SK-N-SH (cell line): ENCODE data around the gene GNAT3. TPM values are rescaled to one million over a fixed set of nuclear protein-coding genes. Genes with fewer than 3 reads are reported as not detected.

Source experiments
- CTCF ChIA-PET: fragments of 300-600, 350-600 bp; formaldehyde crosslinking; extraction: SDS; loops from one replicate; lab custom pipeline; 2021; lab: Yijun Ruan, JAX
- POLR2A ChIA-PET: fragments of 350-600 bp; sonication (Branson Sonifier 250); formaldehyde crosslinking; extraction: SDS; loops from one replicate; lab custom pipeline; 2020; ENCODE audit warnings: antibody characterized with exemption, inconsistent platforms; lab: Yijun Ruan, JAX
- DNase-seq: peaks from one replicate; pipeline ENCODE4 v3.0.0; 2012
- H2AFZ ChIP-seq: fragments of 200-600 bp; sonication (generic); 2 replicates; pipeline ENCODE4 v1.8.1; 2016; ENCODE audit warnings: antibody characterized with exemption, mild to moderate bottlenecking, low read depth
- H3F3A ChIP-seq: fragments of 200-600 bp; sonication (generic); replicated peaks from 2 replicates; pipeline ENCODE3; 2016; ENCODE audit warnings: antibody characterized with exemption, mild to moderate bottlenecking; ENCODE audit not compliant: insufficient read depth
- H3K27ac ChIP-seq, 2 experiments: fragments of 200-500 bp in 1 of 2; fragments of 200-600 bp in 1 of 2; sonication (Bioruptor generic) in 1 of 2; sonication (generic), shearing (Covaris generic) in 1 of 2; 2 replicates each; pipeline versions ENCODE4 v1.5.1 to v1.6.1; 2014 to 2016; ENCODE audit warnings: low read depth in 2 of 2, inconsistent platforms in 1 of 2, low read length in 1 of 2, mild to moderate bottlenecking in 1 of 2, mixed read lengths in 1 of 2
- H3K27me3 ChIP-seq: fragments of 200-600 bp; sonication (generic), shearing (Covaris generic); 2 replicates; pipeline ENCODE4 v1.6.1; 2016; ENCODE audit warnings: mixed run types; ENCODE audit not compliant: insufficient read depth
- H3K36me3 ChIP-seq, 2 experiments: fragments of 200-500 bp in 1 of 2; fragments of 200-600 bp in 1 of 2; sonication (Bioruptor generic) in 1 of 2; sonication (generic) in 1 of 2; replicated peaks in 1 of 2; 2 replicates each; pipeline versions ENCODE3 to v1.5.1; 2014 to 2016; ENCODE audit warnings: low read length in 1 of 2, mild to moderate bottlenecking in 1 of 2; ENCODE audit not compliant: insufficient read depth in 2 of 2, control insufficient read depth in 1 of 2
- H3K4me1 ChIP-seq, 2 experiments: fragments of 200-500 bp in 1 of 2; fragments of 200-600 bp in 1 of 2; sonication (Bioruptor generic) in 1 of 2; sonication (generic), shearing (Covaris generic) in 1 of 2; 2 replicates each; pipeline versions ENCODE4 v1.5.1 to v1.6.1; 2014 to 2016; ENCODE audit warnings: low read depth in 1 of 2, low read length in 1 of 2, mixed run types in 1 of 2; ENCODE audit not compliant: insufficient read depth in 2 of 2, control insufficient read depth in 1 of 2
- H3K4me2 ChIP-seq: fragments of 200-600 bp; sonication (generic), shearing (Covaris generic); 2 replicates; pipeline ENCODE4 v1.6.1; 2017; ENCODE audit warnings: mixed run types
- H3K4me3 ChIP-seq, 2 experiments: fragments of 200-500 bp in 1 of 2; fragments of 200-600 bp in 1 of 2; sonication (Bioruptor generic) in 1 of 2; sonication (generic), shearing (Covaris generic) in 1 of 2; 2 replicates each; pipeline versions ENCODE4 v1.5.1 to v1.8.1; 2014 to 2016; ENCODE audit warnings: low read depth in 2 of 2, inconsistent platforms in 1 of 2, low read length in 1 of 2, mild to moderate bottlenecking in 1 of 2, mixed read lengths in 1 of 2, moderate library complexity in 1 of 2
- H3K79me2 ChIP-seq: fragments of 200-600 bp; sonication (generic); 2 replicates; pipeline ENCODE4 v1.8.1; 2017; ENCODE audit warnings: mild to moderate bottlenecking; ENCODE audit not compliant: insufficient read depth
- H3K9ac ChIP-seq: fragments of 200-600 bp; sonication (generic); 2 replicates; pipeline ENCODE4 v1.6.1; 2017; ENCODE audit warnings: mixed run types
- H3K9me2 ChIP-seq: fragments of 200-600 bp; sonication (generic); 2 replicates; pipeline ENCODE4 v1.6.1; 2017; ENCODE audit warnings: mixed run types
- H3K9me3 ChIP-seq: fragments of 200-600 bp; sonication (generic); 2 replicates; pipeline ENCODE4 v1.6.1; 2017; ENCODE audit warnings: mixed run types, mild to moderate bottlenecking, moderate library complexity
- H4K20me1 ChIP-seq: fragments of 200-600 bp; sonication (generic); 2 replicates; pipeline ENCODE4 v1.6.1; 2017; ENCODE audit warnings: mild to moderate bottlenecking, mixed run types; ENCODE audit not compliant: insufficient read depth
- EP300 ChIP-seq, 2 experiments: IDR thresholded peaks; 2 replicates each; pipeline versions ENCODE4 v1.4.0 to v1.6.1; 2012; ENCODE audit warnings: borderline replicate concordance in 1 of 2, low read depth in 1 of 2, low read length in 1 of 2
- FOSL2 ChIP-seq: IDR thresholded peaks from 2 replicates; pipeline ENCODE4 v1.4.0; 2012; ENCODE audit warnings: low read depth, mild to moderate bottlenecking, moderate library complexity, borderline replicate concordance
- GABPA ChIP-seq: IDR thresholded peaks from 2 replicates; pipeline ENCODE4 v1.4.0; 2012; ENCODE audit warnings: low read depth, mild to moderate bottlenecking
- JUND ChIP-seq: IDR thresholded peaks from 2 replicates; pipeline ENCODE4 v1.4.0; 2012
- MXI1 ChIP-seq: IDR thresholded peaks from 2 replicates; pipeline ENCODE4 v1.6.1; 2012; ENCODE audit warnings: mild to moderate bottlenecking, low read depth, low read length, improper control_type of control experiment
- NFIC ChIP-seq: IDR thresholded peaks from 2 replicates; pipeline ENCODE4 v1.4.0; 2012; ENCODE audit warnings: borderline replicate concordance
- RXRA ChIP-seq: IDR thresholded peaks from 2 replicates; pipeline ENCODE4 v1.4.0; 2012; ENCODE audit warnings: low read depth, mild to moderate bottlenecking, borderline replicate concordance
- SIN3A ChIP-seq: IDR thresholded peaks from 2 replicates; pipeline ENCODE4 v1.6.1; 2012; ENCODE audit warnings: low read depth, mild to moderate bottlenecking, low read length, moderate library complexity, borderline replicate concordance
- TCF12 ChIP-seq: IDR thresholded peaks from 2 replicates; pipeline ENCODE4 v1.4.0; 2012
- WGBS: methylation state at CpG from one replicate; pipeline ENCODE4 v1.1.6; 2017; ENCODE audit warnings: low lambda C conversion rate; 5-methylcytosine and 5-hydroxymethylcytosine counted together
- polyA plus RNA-seq, 3 experiments: library from polyadenylated mRNA; depleted of rRNA; stranded (reverse); fragments of >200 nt; gene quantifications; 2 replicates each; pipeline ENCODE4 v1.2.3, GENCODE V29; 2012
- TF ChIP-seq, protein P1 (sequence below): IDR thresholded peaks from 2 replicates; pipeline ENCODE4; 2012
- TF ChIP-seq, protein P2 (sequence below): IDR thresholded peaks from 2 replicates; pipeline ENCODE4 v1.4.0; 2012; ENCODE audit warnings: low read depth, borderline replicate concordance
- TF ChIP-seq, protein P3 (sequence below): IDR thresholded peaks from 2 replicates; pipeline ENCODE4 v1.4.0; 2012; ENCODE audit warnings: low read depth

The GNAT3 gene
- polyA plus RNA-seq, 1 of the 3 experiments (the other 2 are of a cell fraction) = not detected

GRCh38 chr7:80499350-80499953, 12.4 kb downstream of the GNAT3 start:
- Histone ChIP-seq H3K9me2 (no peaks in the 10 kb centered on the region), H3K36me3 (no peaks in the 10 kb centered on the region), H3K27ac (peak overlapping the region; percentile 80 to 97; a peak in 3 of 4 replicates), H3K4me2 (peak overlapping the region; percentile 45; the same call in 1 of the 2 replicates), H3K9me3 (no peaks in the 10 kb centered on the region), H3K4me1 (peaks cover 2 to 11% of the 10 kb centered on the region in 2 experiments; a peak in 2 of 4 replicates), H3F3A (peaks cover 30% of the 10 kb centered on the region), H3K4me3 (no peak overlapping the region; a peak in 1 of 4 replicates), H2AFZ (peak overlapping the region; percentile 27), H3K79me2 (no peaks in the 10 kb centered on the region), H3K9ac (peak overlapping the region; percentile 67), H4K20me1 (no peaks in the 10 kb centered on the region), H3K27me3 (no peaks in the 10 kb centered on the region)
- TF ChIP-seq TCF12 (peak; percentile 69), EP300 (IDR thresholded peaks at IDR 0.05; ENCODE audit: borderline replicate concordance in 1 of 2, low read depth in 1 of 2, low read length in 1 of 2) (peak in 1 of 2 experiments; percentile 62; a peak in 1 of 4 replicates), RXRA (peak; percentile 13; the same call in 1 of the 2 replicates), JUND (peak; percentile 73), FOSL2 (peak; percentile 85), GABPA (no peak; the same call in 1 of the 2 replicates), SIN3A (peak; percentile 47; the same call in 1 of the 2 replicates), NFIC (peak; percentile 62), MXI1 (no peak)
- TF ChIP-seq, protein P1, sequence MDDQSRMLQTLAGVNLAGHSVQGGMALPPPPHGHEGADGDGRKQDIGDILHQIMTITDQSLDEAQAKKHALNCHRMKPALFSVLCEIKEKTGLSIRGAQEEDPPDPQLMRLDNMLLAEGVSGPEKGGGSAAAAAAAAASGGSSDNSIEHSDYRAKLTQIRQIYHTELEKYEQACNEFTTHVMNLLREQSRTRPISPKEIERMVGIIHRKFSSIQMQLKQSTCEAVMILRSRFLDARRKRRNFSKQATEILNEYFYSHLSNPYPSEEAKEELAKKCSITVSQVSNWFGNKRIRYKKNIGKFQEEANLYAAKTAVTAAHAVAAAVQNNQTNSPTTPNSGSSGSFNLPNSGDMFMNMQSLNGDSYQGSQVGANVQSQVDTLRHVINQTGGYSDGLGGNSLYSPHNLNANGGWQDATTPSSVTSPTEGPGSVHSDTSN = peak; percentile 52
- TF ChIP-seq, protein P2, sequence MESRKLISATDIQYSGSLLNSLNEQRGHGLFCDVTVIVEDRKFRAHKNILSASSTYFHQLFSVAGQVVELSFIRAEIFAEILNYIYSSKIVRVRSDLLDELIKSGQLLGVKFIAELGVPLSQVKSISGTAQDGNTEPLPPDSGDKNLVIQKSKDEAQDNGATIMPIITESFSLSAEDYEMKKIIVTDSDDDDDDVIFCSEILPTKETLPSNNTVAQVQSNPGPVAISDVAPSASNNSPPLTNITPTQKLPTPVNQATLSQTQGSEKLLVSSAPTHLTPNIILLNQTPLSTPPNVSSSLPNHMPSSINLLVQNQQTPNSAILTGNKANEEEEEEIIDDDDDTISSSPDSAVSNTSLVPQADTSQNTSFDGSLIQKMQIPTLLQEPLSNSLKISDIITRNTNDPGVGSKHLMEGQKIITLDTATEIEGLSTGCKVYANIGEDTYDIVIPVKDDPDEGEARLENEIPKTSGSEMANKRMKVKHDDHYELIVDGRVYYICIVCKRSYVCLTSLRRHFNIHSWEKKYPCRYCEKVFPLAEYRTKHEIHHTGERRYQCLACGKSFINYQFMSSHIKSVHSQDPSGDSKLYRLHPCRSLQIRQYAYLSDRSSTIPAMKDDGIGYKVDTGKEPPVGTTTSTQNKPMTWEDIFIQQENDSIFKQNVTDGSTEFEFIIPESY = no peak
- TF ChIP-seq, protein P3, sequence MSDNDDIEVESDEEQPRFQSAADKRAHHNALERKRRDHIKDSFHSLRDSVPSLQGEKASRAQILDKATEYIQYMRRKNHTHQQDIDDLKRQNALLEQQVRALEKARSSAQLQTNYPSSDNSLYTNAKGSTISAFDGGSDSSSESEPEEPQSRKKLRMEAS = peak; percentile 23; the same call in 1 of the 2 replicates
- no peak for DNase-seq
- POLR2A ChIA-PET = no interaction called here
- WGBS = 18% methylated on average over 1 of the region's 1 CpG
- CTCF ChIA-PET = interaction anchor here (0.6 to 1.0 kb wide), 2 partner anchors 12 to 17 kb away, joined by 3 read pairs; no protein-coding TSS in a partner anchor
